A549 (cell line): Measurements from ENCODE around the gene CEP85. TPM values are rescaled to one million over a fixed set of nuclear protein-coding genes. Genes with fewer than 3 reads are reported as not detected.

Source experiments
- ATAC-seq, 2 experiments: fragments of 200-7000 bp in 1 of 2; fragments of >200 bp in 1 of 2; cut with Nextera tagmentation in 1 of 2; cut with Tn5 transposase in 1 of 2; 3 replicates each; pipeline versions ENCODE4 v1.8.0 to v1.9.1; 2018 to 2020; ENCODE audit warnings: mild to moderate bottlenecking in 1 of 2, moderate library complexity in 1 of 2
- CTCF ChIA-PET: fragments of 300-600 bp; sonication (Branson Sonifier 250); formaldehyde crosslinking; extraction: SDS; loops from one replicate; lab custom pipeline; 2021; ENCODE audit warnings: antibody characterized with exemption, inconsistent platforms; lab: Yijun Ruan, JAX
- POLR2A ChIA-PET: fragments of 350-600 bp; formaldehyde crosslinking; extraction: SDS; loops from one replicate; lab custom pipeline; 2021; ENCODE audit warnings: antibody characterized with exemption, inconsistent platforms; lab: Yijun Ruan, JAX
- DNase-seq, 2 experiments: peaks; one replicate each; pipeline versions ENCODE4 v3.0.0 to v3.0.0-alpha.2; 2011 to 2016; ENCODE audit warnings: low read depth in 1 of 2, low spot score in 1 of 2
- FAIRE-seq: peaks from 2 replicates; lab custom pipeline; 2011; peaks lifted over from hg19 to GRCh38; lab: Jason Lieb, UNC
- H3K27ac ChIP-seq, 2 experiments: fragments of >200 bp; sonication (Bioruptor Twin); formaldehyde crosslinking; 3 replicates each; pipeline ENCODE4 v1.5.1; 2016 to 2017
- H3K4me1 ChIP-seq: fragments of >200 bp; sonication (Bioruptor Twin); formaldehyde crosslinking; 3 replicates; pipeline ENCODE4 v1.6.1; 2016
- H3K4me2 ChIP-seq: fragments of >200 bp; sonication (Bioruptor Twin); formaldehyde crosslinking; 3 replicates; pipeline ENCODE4 v1.6.1; 2016
- H3K4me3 ChIP-seq: fragments of >200 bp; sonication (Bioruptor Twin); formaldehyde crosslinking; 3 replicates; pipeline ENCODE4 v1.5.1; 2016
- H3K9me3 ChIP-seq: fragments of >200 bp; sonication (Bioruptor Twin); formaldehyde crosslinking; 3 replicates; pipeline ENCODE4 v1.6.1; 2016
- BHLHE40 ChIP-seq: IDR thresholded peaks from 2 replicates; pipeline ENCODE4 v1.6.1; 2012; ENCODE audit warnings: low read depth, low read length, inconsistent platforms
- CBX8 ChIP-seq: fragments of 200-600 bp; sonication (generic); IDR thresholded peaks from 2 replicates; pipeline ENCODE4 v1.6.1; 2016
- CHD2 ChIP-seq: fragments of 150-350 bp; IDR thresholded peaks from 2 replicates; pipeline ENCODE4 v1.6.1; 2014; ENCODE audit warnings: low read length; ENCODE audit not compliant: partially characterized antibody
- EHMT2 ChIP-seq: fragments of 200-600 bp; sonication (generic); IDR thresholded peaks from 2 replicates; pipeline ENCODE4 v1.6.1; 2016; ENCODE audit warnings: antibody characterized with exemption, low read depth, mild to moderate bottlenecking, moderate library complexity
- EP300 ChIP-seq, 2 experiments: fragments of >200 bp; sonication (Bioruptor Twin); formaldehyde crosslinking; IDR thresholded peaks; 2 replicates in 1 of 2; 3 replicates in 1 of 2; pipeline ENCODE4 v1.6.1; 2016 to 2017
- FOXS1 ChIP-seq: fragments of 250-450 bp; sonication (Bioruptor Pico); IDR thresholded peaks from 2 replicates; pipeline ENCODE4 v1.5.0; 2020; ENCODE audit warnings: mild to moderate bottlenecking, moderate library complexity
- GATA3 ChIP-seq: IDR thresholded peaks from 2 replicates; pipeline ENCODE4 v1.6.1; 2012; ENCODE audit warnings: borderline replicate concordance
- HDAC2 ChIP-seq: fragments of 200-600 bp; sonication (generic); IDR thresholded peaks from 2 replicates; pipeline ENCODE4 v1.6.1; 2016
- HES2 ChIP-seq: fragments of >200 bp; sonication (Bioruptor Twin); formaldehyde crosslinking; IDR thresholded peaks from 2 replicates; pipeline ENCODE4 v1.6.1; 2016
- HEYL ChIP-seq: fragments of 250-450 bp; sonication (Bioruptor Pico); IDR thresholded peaks from 2 replicates; pipeline ENCODE4 v1.8.0; 2021; ENCODE audit warnings: mild to moderate bottlenecking, moderate library complexity
- HOXB13 ChIP-seq: fragments of 250-450 bp; sonication (Bioruptor Pico); IDR thresholded peaks from 2 replicates; pipeline ENCODE4 v1.5.0; 2020; ENCODE audit warnings: low read depth, mild to moderate bottlenecking, moderate library complexity
- KDM1A ChIP-seq: fragments of 200-600 bp; sonication (generic); IDR thresholded peaks from 2 replicates; pipeline ENCODE4 v1.6.1; 2016; ENCODE audit warnings: low read depth, mild to moderate bottlenecking
- NFE2L2 ChIP-seq: fragments of 150-350 bp; conservative IDR thresholded peaks from 2 replicates; pipeline ENCODE4 v1.6.1; 2014; ENCODE audit warnings: low read length
- NPAS2 ChIP-seq: fragments of 250-450 bp; sonication (Bioruptor Pico); IDR thresholded peaks from 2 replicates; pipeline ENCODE4 v1.8.0; 2022; ENCODE audit warnings: mild to moderate bottlenecking, moderate library complexity, borderline replicate concordance
- PBX3 ChIP-seq: IDR thresholded peaks from 2 replicates; pipeline ENCODE4 v1.6.1; 2012
- RAD21 ChIP-seq, 2 experiments: fragments of >200 bp in 1 of 2; sonication (Bioruptor Twin) in 1 of 2; formaldehyde crosslinking in 1 of 2; IDR thresholded peaks in 1 of 2; conservative IDR thresholded peaks in 1 of 2; 2 replicates in 1 of 2; 3 replicates in 1 of 2; pipeline ENCODE4 v1.6.1; 2012 to 2018; ENCODE audit warnings: inconsistent platforms in 1 of 2
- RFX5 ChIP-seq: fragments of 450-650 bp; IDR thresholded peaks from 2 replicates; pipeline ENCODE4 v1.7.1; 2014; ENCODE audit warnings: antibody characterized with exemption, mild to moderate bottlenecking, moderate library complexity
- TP53 ChIP-seq: fragments of 250-450 bp; sonication (Bioruptor Pico); IDR thresholded peaks from 2 replicates; pipeline ENCODE4 v1.5.0; 2021; ENCODE audit warnings: mild to moderate bottlenecking, moderate library complexity
- USF2 ChIP-seq: fragments of 450-650 bp; IDR thresholded peaks from 2 replicates; pipeline ENCODE4 v1.6.1; 2014; ENCODE audit warnings: antibody characterized with exemption
- ZC3H11A ChIP-seq: fragments of 450-650 bp; IDR thresholded peaks from 2 replicates; pipeline ENCODE4 v1.6.1; 2014; ENCODE audit warnings: antibody characterized with exemption, mild to moderate bottlenecking
- ZNF302 ChIP-seq: fragments of 250-450 bp; sonication (Bioruptor Pico); IDR thresholded peaks from 2 replicates; pipeline ENCODE4 v1.9.0; 2021; ENCODE audit warnings: inconsistent platforms, mild to moderate bottlenecking, moderate library complexity
- ZSCAN20 ChIP-seq: fragments of 250-450 bp; sonication (Bioruptor Pico); IDR thresholded peaks from 2 replicates; pipeline ENCODE4 v1.8.0; 2022; ENCODE audit warnings: mild to moderate bottlenecking, moderate library complexity
- WGBS: methylation state at CpG from one replicate; pipeline ENCODE4 v1.1.6; 2017; ENCODE audit errors: missing lambda C conversion rate; 5-methylcytosine and 5-hydroxymethylcytosine counted together
- polyA plus RNA-seq, 4 experiments: library from polyadenylated mRNA; depleted of rRNA in 3 of 4; stranded (reverse); fragments of >200 nt; fragmentation: RNase III in 1 of 4; extraction: RNeasy Plus Mini Kit Qiagen cat#74134 plus additional on column Dnase treatment in 1 of 4; gene quantifications; 2 replicates in 3 of 4; 3 replicates in 1 of 4; pipeline ENCODE4 v1.2.3, GENCODE V29; 2011 to 2017

Gene CEP85
- polyA plus RNA-seq, 2 of the 4 experiments (the other 2 are of a cell fraction), result 13.0 to 21.1 TPM

- CTCF ChIA-PET, result interaction anchor here (1.9 kb wide), 1 partner anchor 19 kb away, joined by 8 read pairs; the partner anchor contains the start of gene CEP85
- Histone ChIP-seq H3K9me3 (no peaks in the 10 kb centered on the region), H3K27ac (no peak overlapping the region), H3K4me3 (no peak overlapping the region), H3K4me2 (no peak overlapping the region), H3K4me1 (peaks cover 9% of the 10 kb centered on the region; the same call in 2 of the 3 replicates)
- TF ChIP-seq TP53 (CRISPR knock-in tag) (no peak), USF2 (no peak), NFE2L2 (no peak), RFX5 (no peak), HES2 (no peak), PBX3 (no peak), HEYL (CRISPR knock-in tag) (no peak), CBX8 (no peak), RAD21 (conservative IDR thresholded peaks at IDR 0.05 in 1 of 2, IDR thresholded peaks at IDR 0.05 in 1 of 2) (no peak), EHMT2 (no peak), GATA3 (no peak), BHLHE40 (no peak), HDAC2 (no peak), HOXB13 (CRISPR knock-in tag) (no peak)
- POLR2A ChIA-PET, result no interaction called here
- DNase-seq (no peak), FAIRE-seq (no peak), ATAC-seq (no peak)
- 34% methylated on average over 3 of the region's 3 CpGs for WGBS
Measured at GRCh38 chr1:26215246-26215645, 18.8 kb upstream of the CEP85 start.

- DNase-seq (no peak), FAIRE-seq (no peak)
- no peak overlapping the region for H3K4me3 ChIP-seq
- no peak for TF ChIP-seq NPAS2
- no peak for TF ChIP-seq TP53 (CRISPR knock-in tag)
- no peak for TF ChIP-seq BHLHE40
- TF ChIP-seq ZSCAN20 (CRISPR knock-in tag), result no peak
- no peak for TF ChIP-seq NFE2L2
- no peak for TF ChIP-seq ZC3H11A
- TF ChIP-seq KDM1A, result no peak
- TF ChIP-seq EP300 (IDR thresholded peaks at IDR 0.05), result no peak
- TF ChIP-seq ZNF302 (CRISPR knock-in tag), result no peak
- no peak for TF ChIP-seq CHD2
- TF ChIP-seq HDAC2, result no peak
- TF ChIP-seq FOXS1 (CRISPR knock-in tag), result no peak
- no peak for TF ChIP-seq RFX5
- TF ChIP-seq, all 56 proteins: peak for 0
- H3K27ac ChIP-seq, result no peak overlapping the region
- ChIA-PET CTCF (interaction anchor here (2.5 kb wide), 1 partner anchor 15 kb away, joined by 12 read pairs; the partner anchor contains the start of gene CEP85), POLR2A (no interaction called here)
- peak overlapping the region; percentile 35 for H3K4me2 ChIP-seq
- H3K4me1 ChIP-seq, result peaks cover 17% of the 10 kb centered on the region; the same call in 2 of the 3 replicates
- 27% methylated on average over 9 of the region's 11 CpGs for WGBS
- H3K9me3 ChIP-seq, result no peaks in the 10 kb centered on the region
- peak; percentile 47 to 51; a peak in 4 of 6 replicates for ATAC-seq
Measured at GRCh38 chr1:26218906-26219494, 15.0 kb upstream of the CEP85 start.
